H1 (cell line): ENCODE data around the gene MED1. TPM values are rescaled to one million over a fixed set of nuclear protein-coding genes. Genes with fewer than 3 reads are reported as not detected.

Experiments
- CTCF ChIA-PET: fragments of 300-600 bp; sonication (Branson Sonifier 250); formaldehyde crosslinking; loops from one replicate; lab custom pipeline; 2021; ENCODE audit not compliant: partially characterized antibody; lab: Charles Lee
- POLR2A ChIA-PET: fragments of 300-600 bp; sonication (Branson Sonifier 250); formaldehyde crosslinking; loops from one replicate; lab custom pipeline; 2021; ENCODE audit warnings: inconsistent platforms; ENCODE audit not compliant: partially characterized antibody; lab: Charles Lee
- DNase-seq, 2 experiments: peaks; one replicate each; pipeline versions ENCODE4 v3.0.0 to v3.0.0-alpha.2; 2010 to 2022; ENCODE audit warnings: low spot score in 2 of 2, low read depth in 1 of 2, mixed read lengths in 1 of 2
- FAIRE-seq: peaks from 2 replicates; lab custom pipeline; 2011; peaks lifted over from hg19 to GRCh38; lab: Jason Lieb, UNC
- H2AFZ ChIP-seq: 2 replicates; pipeline ENCODE4 v1.8.1; 2012; ENCODE audit warnings: low read length, inconsistent platforms
- H2AK5ac ChIP-seq: 2 replicates; pipeline ENCODE4 v1.6.1; 2013; ENCODE audit warnings: low read depth, low read length
- H2BK120ac ChIP-seq: replicated peaks from 2 replicates; pipeline ENCODE3; 2013; ENCODE audit warnings: low read depth, low read length, inconsistent platforms
- H2BK12ac ChIP-seq: 2 replicates; pipeline ENCODE4 v1.6.1; 2013; ENCODE audit warnings: low read depth, low read length
- H2BK15ac ChIP-seq: 2 replicates; pipeline ENCODE4 v1.6.1; 2013; ENCODE audit warnings: low read length
- H2BK20ac ChIP-seq: 2 replicates; pipeline ENCODE4 v1.6.1; 2013; ENCODE audit warnings: low read length
- H2BK5ac ChIP-seq: 2 replicates; pipeline ENCODE4 v1.6.1; 2013; ENCODE audit warnings: low read depth, low read length
- H3K14ac ChIP-seq: 2 replicates; pipeline ENCODE4 v1.6.1; 2013; ENCODE audit warnings: inconsistent platforms; ENCODE audit not compliant: insufficient read length
- H3K18ac ChIP-seq: 2 replicates; pipeline ENCODE4 v1.6.1; 2013; ENCODE audit warnings: low read length; ENCODE audit errors: extremely low read depth
- H3K23ac ChIP-seq: 2 replicates; pipeline ENCODE4 v1.6.1; 2013; ENCODE audit warnings: inconsistent platforms; ENCODE audit not compliant: insufficient read length
- H3K23me2 ChIP-seq: 2 replicates; pipeline ENCODE4 v1.6.1; 2013; ENCODE audit warnings: low read depth, low read length
- H3K27ac ChIP-seq: 2 replicates; pipeline ENCODE4 v1.6.1; 2011; ENCODE audit warnings: low read depth, low read length, inconsistent platforms
- H3K27me3 ChIP-seq, 4 experiments: replicated peaks in 1 of 4; 1 replicate in 1 of 4; 2 replicates in 3 of 4; pipeline versions ENCODE4 v1.6.1 to v1.8.1; 2011 to 2013; ENCODE audit warnings: low read length in 3 of 4, mild to moderate bottlenecking in 3 of 4, inconsistent platforms in 2 of 4, mixed read lengths in 2 of 4, moderate library complexity in 1 of 4; ENCODE audit not compliant: control insufficient read depth in 3 of 4, insufficient read depth in 3 of 4; ENCODE audit errors: extremely low read depth in 1 of 4
- H3K36me3 ChIP-seq, 4 experiments: 2 replicates each; pipeline versions ENCODE4 v1.6.1 to v1.8.1; 2011 to 2013; ENCODE audit warnings: mild to moderate bottlenecking in 4 of 4, low read length in 3 of 4, moderate library complexity in 2 of 4, control low read depth in 1 of 4, inconsistent platforms in 1 of 4; ENCODE audit not compliant: insufficient read depth in 4 of 4, control insufficient read depth in 2 of 4
- H3K4ac ChIP-seq: replicated peaks from 2 replicates; pipeline ENCODE3; 2013; ENCODE audit warnings: low read length, low read depth, mixed read lengths, inconsistent platforms; ENCODE audit not compliant: insufficient read length
- H3K4me1 ChIP-seq, 4 experiments: replicated peaks in 1 of 4; 1 replicate in 1 of 4; 2 replicates in 3 of 4; pipeline versions ENCODE4 v1.6.1 to v1.8.1; 2011 to 2013; ENCODE audit warnings: low read length in 3 of 4, inconsistent platforms in 2 of 4, mixed read lengths in 1 of 4; ENCODE audit not compliant: insufficient read depth in 4 of 4, control insufficient read depth in 3 of 4
- H3K4me2 ChIP-seq, 2 experiments: 2 replicates each; pipeline versions ENCODE4 v1.6.1 to v1.8.1; 2011 to 2013; ENCODE audit warnings: low read depth in 2 of 2, low read length in 2 of 2, control low read depth in 1 of 2, inconsistent platforms in 1 of 2, mild to moderate bottlenecking in 1 of 2; ENCODE audit not compliant: insufficient read depth in 1 of 2
- H3K4me3 ChIP-seq, 4 experiments: fragments of 200-600, 300-600 bp in 1 of 4; sonication (generic), shearing (Covaris generic), sonication (Bioruptor Twin) in 1 of 4; 2 replicates each; pipeline versions ENCODE4 v1.5.1 to v1.8.1; 2011 to 2016; ENCODE audit warnings: low read length in 4 of 4, low read depth in 3 of 4, control low read depth in 2 of 4, inconsistent platforms in 2 of 4, mild to moderate bottlenecking in 2 of 4, mixed read lengths in 1 of 4, moderate library complexity in 1 of 4; ENCODE audit not compliant: insufficient read depth in 2 of 4; ENCODE audit errors: extremely low read depth in 1 of 4
- H3K56ac ChIP-seq: replicated peaks from 2 replicates; pipeline ENCODE3; 2013; ENCODE audit warnings: low read depth, mild to moderate bottlenecking, mixed read lengths, low read length, inconsistent platforms; ENCODE audit not compliant: insufficient read length
- H3K79me1 ChIP-seq: 2 replicates; pipeline ENCODE4 v1.6.1; 2013; ENCODE audit warnings: low read depth, low read length, control low read depth
- H3K79me2 ChIP-seq, 2 experiments: 2 replicates each; pipeline versions ENCODE4 v1.6.1 to v1.8.1; 2012 to 2013; ENCODE audit warnings: low read length in 2 of 2, mild to moderate bottlenecking in 2 of 2, inconsistent platforms in 1 of 2; ENCODE audit not compliant: insufficient read depth in 2 of 2, control insufficient read depth in 1 of 2
- H3K9ac ChIP-seq, 4 experiments: replicated peaks in 1 of 4; 1 replicate in 1 of 4; 2 replicates in 3 of 4; pipeline versions ENCODE4 v1.6.1 to v1.8.1; 2011 to 2013; ENCODE audit warnings: low read depth in 3 of 4, low read length in 3 of 4, control low read depth in 2 of 4, mild to moderate bottlenecking in 2 of 4, moderate library complexity in 2 of 4, inconsistent platforms in 1 of 4; ENCODE audit errors: extremely low read depth in 1 of 4
- H3K9me3 ChIP-seq, 2 experiments: 2 replicates each; pipeline versions ENCODE4 v1.6.1 to v1.8.1; 2012 to 2013; ENCODE audit warnings: mild to moderate bottlenecking in 2 of 2, moderate library complexity in 2 of 2, control low read depth in 1 of 2, inconsistent platforms in 1 of 2, low read depth in 1 of 2, low read length in 1 of 2, mixed read lengths in 1 of 2; ENCODE audit not compliant: insufficient read depth in 2 of 2
- H4K20me1 ChIP-seq, 2 experiments: replicated peaks in 1 of 2; 2 replicates each; pipeline versions ENCODE3 to v1.8.1; 2011 to 2013; ENCODE audit warnings: inconsistent platforms in 2 of 2, low read length in 2 of 2, mild to moderate bottlenecking in 1 of 2; ENCODE audit not compliant: insufficient read depth in 2 of 2, control insufficient read depth in 1 of 2
- H4K5ac ChIP-seq: 2 replicates; pipeline ENCODE4 v1.6.1; 2013; ENCODE audit warnings: low read length, low read depth, mixed read lengths, inconsistent platforms; ENCODE audit not compliant: insufficient read length
- H4K8ac ChIP-seq: 2 replicates; pipeline ENCODE4 v1.8.0; 2013; ENCODE audit warnings: mild to moderate bottlenecking, moderate library complexity, low read length, inconsistent platforms; ENCODE audit not compliant: insufficient read depth; ENCODE audit errors: extremely low read depth
- H4K91ac ChIP-seq: replicated peaks from 2 replicates; pipeline ENCODE3; 2013; ENCODE audit warnings: low read length, mixed read lengths, inconsistent platforms; ENCODE audit not compliant: insufficient read length
- BRCA1 ChIP-seq: IDR thresholded peaks from 2 replicates; pipeline ENCODE4 v1.6.1; 2012; ENCODE audit warnings: low read depth, low read length, improper control_type of control experiment
- EP300 ChIP-seq, 2 experiments: IDR thresholded peaks; 1 replicate in 1 of 2; 2 replicates in 1 of 2; pipeline ENCODE4 v1.6.1; 2011 to 2012; ENCODE audit warnings: low read depth in 2 of 2, low read length in 2 of 2, mild to moderate bottlenecking in 2 of 2, borderline replicate concordance in 1 of 2, inconsistent platforms in 1 of 2, moderate library complexity in 1 of 2
- FOSL1 ChIP-seq: IDR thresholded peaks from 2 replicates; pipeline ENCODE4 v1.6.1; 2011; ENCODE audit warnings: mild to moderate bottlenecking, low read depth, low read length, moderate library complexity; ENCODE audit not compliant: insufficient read depth
- GTF2F1 ChIP-seq: IDR thresholded peaks from 2 replicates; pipeline ENCODE4 v1.6.1; 2012; ENCODE audit warnings: low read depth, low read length, improper control_type of control experiment, borderline replicate concordance
- KDM5A ChIP-seq: fragments of 200-600 bp; IDR thresholded peaks from 2 replicates; pipeline ENCODE4 v1.7.1; 2012; ENCODE audit warnings: mild to moderate bottlenecking, low read length, inconsistent platforms, mixed read lengths
- PHF8 ChIP-seq: fragments of 200-600 bp; sonication (generic); conservative IDR thresholded peaks from 2 replicates; pipeline ENCODE4 v1.7.1; 2012; ENCODE audit warnings: low read depth, mild to moderate bottlenecking, inconsistent platforms, low read length, moderate library complexity
- POLR2A ChIP-seq, 2 experiments: IDR thresholded peaks; 1 replicate in 1 of 2; 2 replicates in 1 of 2; pipeline ENCODE4 v1.6.1; 2011; ENCODE audit warnings: low read depth in 2 of 2, low read length in 2 of 2, mild to moderate bottlenecking in 2 of 2; ENCODE audit errors: control extremely low read depth in 1 of 2
- SP1 ChIP-seq: IDR thresholded peaks from 2 replicates; pipeline ENCODE4 v1.6.1; 2011; ENCODE audit warnings: low read depth, low read length
- SP2 ChIP-seq: IDR thresholded peaks from 2 replicates; pipeline ENCODE4 v1.6.1; 2012; ENCODE audit warnings: mild to moderate bottlenecking, low read length, inconsistent platforms
- SUZ12 ChIP-seq: fragments of 200-600 bp; sonication (generic); IDR thresholded peaks from 2 replicates; pipeline ENCODE4 v1.6.1; 2012; ENCODE audit warnings: mild to moderate bottlenecking, inconsistent platforms, low read length, moderate library complexity, mixed read lengths
- WGBS, 2 experiments: shearing (Covaris generic) in 1 of 2; methylation state at CpG; one replicate each; pipeline versions ENCODE4 v1.1.6 to v1.1.7; 2013 to 2015; ENCODE audit warnings: low lambda C conversion rate in 2 of 2, mixed read lengths in 2 of 2, inconsistent platforms in 1 of 2, low coverage in 1 of 2, missing lambda C conversion rate in 1 of 2; ENCODE audit not compliant: insufficient replicate concordance in 2 of 2, insufficient coverage in 1 of 2, insufficient read length in 1 of 2; ENCODE audit errors: extremely low coverage in 1 of 2, missing lambda C conversion rate in 1 of 2; 5-methylcytosine and 5-hydroxymethylcytosine counted together
- polyA plus RNA-seq, 7 experiments: library from polyadenylated mRNA; depleted of rRNA in 3 of 7; stranded (reverse) in 5 of 7; unstranded in 2 of 7; fragments of >200 nt in 5 of 7; fragments of 200-250 nt in 2 of 7; gene quantifications; 1 replicate in 5 of 7; 2 replicates in 1 of 7; 4 replicates in 1 of 7; pipeline versions ENCODE4 v1.2.1 to v1.2.3, GENCODE V29; 2011 to 2013; ENCODE audit warnings: missing spikeins in 2 of 7, mixed read lengths in 2 of 7
- total RNA-seq: library from RNA; stranded (reverse); fragmentation: NEBNext Ultra II Directional; extraction: Animal tissue kit (Norgen Biotek cat#: 25700); gene quantifications from 2 replicates; pipeline ENCODE4 v1.2.1, GENCODE V29; 2021
- TF ChIP-seq, protein P1 (sequence below): IDR thresholded peaks from 2 replicates; pipeline ENCODE4 v1.6.1; 2012; ENCODE audit warnings: inconsistent platforms

Gene MED1
- total and polyA plus RNA-seq, 2 of the 8 experiments (the other 6 are each of a cell fraction or from before 2014, with no cell fraction given): 24.7 to 56.5 TPM

DNA sequence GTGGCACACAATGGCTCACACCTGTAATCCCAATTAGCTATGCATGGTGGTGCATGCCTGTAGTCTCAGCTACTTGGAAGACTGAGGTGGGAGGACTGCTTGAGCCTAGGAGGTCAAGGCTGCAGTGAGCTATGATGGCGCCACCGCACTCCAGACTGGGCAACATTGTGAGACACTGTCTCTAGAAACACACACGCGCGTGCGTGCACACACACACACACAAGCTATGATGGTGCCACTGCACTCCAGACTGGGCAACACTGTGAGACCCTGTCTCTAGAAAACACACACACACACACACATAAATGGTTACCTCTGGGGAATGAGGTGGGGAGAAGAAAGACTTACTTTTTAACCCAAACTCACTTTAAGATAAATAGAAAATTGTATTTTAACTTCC is 66.0 kb downstream of the MED1 start:
- Histone ChIP-seq H3K23ac (no peak overlapping the region), H3K27ac (no peak overlapping the region), H3K9ac (no peak overlapping the region; a peak in 1 of 7 replicates), H3K23me2 (no peaks in the 10 kb centered on the region), H3K79me2 (peaks cover 0 to 3% of the 10 kb centered on the region in 2 experiments; a peak in 1 of 4 replicates), H3K36me3 (no peaks in the 10 kb centered on the region; a peak in 1 of 8 replicates), H4K5ac (no peak overlapping the region), H2BK15ac (no peak overlapping the region), H2BK20ac (no peak overlapping the region), H2AFZ (no peak overlapping the region), H3K18ac (no peak overlapping the region), H2AK5ac (no peak overlapping the region), H3K4me1 (no peaks in the 10 kb centered on the region), H4K8ac (no peak overlapping the region), H3K9me3 (no peaks in the 10 kb centered on the region), H4K91ac (no peak overlapping the region), H3K27me3 (no peaks in the 10 kb centered on the region), H3K79me1 (no peaks in the 10 kb centered on the region), H3K14ac (no peak overlapping the region), H2BK5ac (no peak overlapping the region), H2BK12ac (no peak overlapping the region), H4K20me1 (peaks cover 0 to 2% of the 10 kb centered on the region in 2 experiments), H3K56ac (no peak overlapping the region), H3K4ac (no peak overlapping the region), H2BK120ac (no peak overlapping the region), H3K4me2 (no peak overlapping the region), H3K4me3 (no peak overlapping the region)
- 99% methylated on average over 6 of the region's 6 CpGs; no CpG with 5 or more reads in 1 of the 2 experiments for WGBS, 2 experiments
- ChIA-PET CTCF (interaction anchor here (0.6 to 0.7 kb wide), 2 partner anchors 106 to 144 kb away, joined by 3 read pairs; no protein-coding TSS in a partner anchor), POLR2A (no interaction called here)
- DNase-seq (no peak), FAIRE-seq (no peak)
- TF ChIP-seq BRCA1: no peak
- TF ChIP-seq SP2: no peak
- no peak for TF ChIP-seq EP300 (IDR thresholded peaks at IDR 0.05; ENCODE audit: borderline replicate concordance in 1 of 2, low read depth in 2 of 2, low read length in 2 of 2)
- no peak for TF ChIP-seq PHF8
- TF ChIP-seq GTF2F1: no peak
- no peak for TF ChIP-seq SP1
- TF ChIP-seq POLR2A (IDR thresholded peaks at IDR 0.05; ENCODE audit: control extremely low read depth in 1 of 2, low read depth in 2 of 2, low read length in 2 of 2): no peak
- TF ChIP-seq SUZ12: no peak
- no peak for TF ChIP-seq KDM5A
- TF ChIP-seq, protein P1, sequence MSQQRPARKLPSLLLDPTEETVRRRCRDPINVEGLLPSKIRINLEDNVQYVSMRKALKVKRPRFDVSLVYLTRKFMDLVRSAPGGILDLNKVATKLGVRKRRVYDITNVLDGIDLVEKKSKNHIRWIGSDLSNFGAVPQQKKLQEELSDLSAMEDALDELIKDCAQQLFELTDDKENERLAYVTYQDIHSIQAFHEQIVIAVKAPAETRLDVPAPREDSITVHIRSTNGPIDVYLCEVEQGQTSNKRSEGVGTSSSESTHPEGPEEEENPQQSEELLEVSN: no peak
- no peak for TF ChIP-seq FOSL1
